ENCODE measurements around the gene NELFA.

NELFA gene

DNA sequence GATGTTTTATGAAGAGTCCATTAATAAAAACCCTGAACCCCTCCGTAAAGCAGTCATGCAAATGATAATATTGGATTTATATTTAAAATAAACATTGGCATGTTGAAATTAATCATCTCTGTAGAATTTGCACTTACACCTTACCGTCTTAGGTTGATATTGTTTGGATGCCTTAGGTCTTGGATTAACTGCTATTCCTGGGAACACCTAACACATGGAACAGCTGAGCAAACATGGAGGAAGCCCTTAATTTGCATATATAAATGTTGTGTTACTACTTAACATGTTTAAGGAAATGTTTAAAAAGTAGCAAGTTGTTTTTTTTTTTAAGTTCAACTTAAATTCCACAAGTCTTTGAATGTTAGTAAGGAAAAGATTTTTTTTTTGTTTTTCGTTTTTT is 75.1 kb downstream of the NELFA start:
- no peak for DNase-seq (ENCODE audit: low spot score)

- no peak for DNase-seq (ENCODE audit: low spot score)
Measured at GRCh38 chr4:1932736-1933135, 76.0 kb downstream of the NELFA start.

All from LoVo (cell line).